HG02938 (cell line): ENCODE results near the gene TBX3.

Experiments
- ATAC-seq: cut with Tn5 transposase; IDR thresholded peaks from one replicate; pipeline ENCODE4 v1.9.1; 2021; ENCODE audit warnings: mild to moderate bottlenecking, moderate library complexity; ENCODE audit not compliant: unreplicated experiment

The TBX3 gene

DNA sequence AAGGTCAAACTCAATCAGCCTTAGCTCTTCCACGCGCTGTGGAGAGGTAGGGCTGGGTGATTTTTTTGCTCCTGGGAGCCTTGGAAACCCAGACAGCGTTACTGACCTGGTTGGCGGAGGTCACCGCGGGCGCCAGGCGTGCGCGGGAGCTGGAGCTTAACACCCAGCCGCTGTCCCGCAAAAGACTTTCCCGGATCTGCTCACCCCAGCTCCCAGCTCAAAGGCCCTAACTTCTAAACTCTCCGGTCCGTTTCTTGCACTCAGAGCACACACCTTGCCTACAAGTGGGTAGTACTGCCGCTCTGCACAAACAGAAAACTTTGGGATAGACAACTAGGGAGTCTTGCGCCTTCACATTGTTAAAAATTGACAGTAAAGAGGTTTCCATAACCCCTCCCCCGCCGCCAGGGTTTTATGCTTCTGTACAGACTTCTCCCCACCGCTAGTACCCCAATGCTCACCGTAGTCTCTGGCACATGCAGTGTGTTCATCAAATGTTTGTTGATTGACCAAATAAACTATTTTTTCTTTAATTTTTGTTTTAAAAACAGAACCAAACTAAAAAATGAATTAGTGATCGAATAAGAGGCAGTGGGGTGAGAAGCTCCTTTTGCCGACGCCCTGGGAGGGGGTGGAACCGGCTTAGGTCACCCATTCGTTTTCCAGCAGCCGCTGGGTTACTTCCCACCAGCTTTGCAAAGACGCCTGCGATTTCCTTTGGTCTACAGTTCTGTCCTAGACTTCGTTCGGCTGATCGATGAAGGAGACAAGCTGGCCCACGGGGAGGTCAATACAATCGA, 12.7 kb upstream of the TBX3 start:
- no peak for ATAC-seq

DNA sequence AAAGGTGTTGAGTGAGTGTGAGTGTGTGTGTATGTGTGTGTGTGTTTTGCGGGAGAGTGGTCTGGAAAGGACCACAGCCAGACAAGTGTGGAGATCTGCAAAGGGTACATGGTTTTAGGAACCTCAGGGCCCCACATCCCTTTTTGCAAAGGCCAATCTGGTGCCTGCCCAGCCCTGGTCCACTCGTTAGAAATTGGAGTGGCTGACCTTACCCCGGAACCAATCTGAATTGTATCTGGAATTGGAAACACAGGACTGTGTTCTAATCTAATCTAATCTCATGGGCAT, 11.3 kb upstream of the TBX3 start:
- no peak for ATAC-seq

- ATAC-seq: no peak
Measured at GRCh38 chr12:114694436-114695304, 10.7 kb upstream of the TBX3 start.

DNA sequence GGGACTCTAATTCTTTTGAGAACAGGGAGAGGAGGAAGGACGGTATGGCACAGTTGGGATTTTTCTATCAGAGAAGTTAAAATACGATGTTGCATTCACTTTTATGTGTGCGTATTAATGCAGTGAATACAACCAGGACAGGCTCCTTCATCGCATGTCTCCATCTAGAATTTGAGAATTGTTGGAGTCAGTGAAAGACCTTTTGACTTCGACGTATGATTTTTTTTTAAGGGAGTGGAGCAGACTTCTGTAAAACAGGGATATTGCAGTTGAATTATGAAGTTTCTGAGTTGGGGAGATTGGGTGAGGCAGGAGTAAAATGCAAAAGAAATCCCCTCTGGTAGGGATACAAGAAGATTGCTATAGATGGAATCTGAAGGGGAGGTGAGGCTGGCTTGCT, 9.6 kb upstream of the TBX3 start:
- no peak for ATAC-seq

DNA sequence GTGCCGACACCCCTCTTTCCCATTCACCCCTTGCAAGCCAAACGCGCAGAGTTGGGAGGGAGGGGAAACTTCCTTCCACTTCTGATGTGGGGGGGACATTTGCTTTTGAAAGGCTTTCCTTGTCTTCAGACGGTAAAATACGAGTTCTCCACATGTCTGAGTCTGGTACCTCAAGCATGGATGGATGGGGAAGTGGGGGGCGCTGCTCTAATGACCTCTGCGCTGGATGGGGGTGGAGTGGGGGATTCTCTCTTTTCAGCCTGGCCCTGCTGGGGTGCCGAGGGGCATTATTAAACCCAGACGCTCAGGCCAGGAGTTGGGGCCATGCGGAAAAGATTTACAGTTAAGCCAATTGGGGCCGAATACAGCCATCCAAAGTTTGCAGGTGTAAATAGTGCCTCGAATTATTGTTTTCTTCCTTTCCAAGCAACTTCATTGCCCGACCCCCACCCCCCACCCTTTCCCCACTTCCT, 9.1 kb upstream of the TBX3 start:
- ATAC-seq: no peak

GRCh38 chr12:114692186-114693058, 8.4 kb upstream of the TBX3 start:
- no peak for ATAC-seq

- ATAC-seq: no peak
Measured at GRCh38 chr12:114691763-114692185, 7.8 kb upstream of the TBX3 start.

- no peak for ATAC-seq
Measured at GRCh38 chr12:114691196-114691595, 7.2 kb upstream of the TBX3 start.

DNA sequence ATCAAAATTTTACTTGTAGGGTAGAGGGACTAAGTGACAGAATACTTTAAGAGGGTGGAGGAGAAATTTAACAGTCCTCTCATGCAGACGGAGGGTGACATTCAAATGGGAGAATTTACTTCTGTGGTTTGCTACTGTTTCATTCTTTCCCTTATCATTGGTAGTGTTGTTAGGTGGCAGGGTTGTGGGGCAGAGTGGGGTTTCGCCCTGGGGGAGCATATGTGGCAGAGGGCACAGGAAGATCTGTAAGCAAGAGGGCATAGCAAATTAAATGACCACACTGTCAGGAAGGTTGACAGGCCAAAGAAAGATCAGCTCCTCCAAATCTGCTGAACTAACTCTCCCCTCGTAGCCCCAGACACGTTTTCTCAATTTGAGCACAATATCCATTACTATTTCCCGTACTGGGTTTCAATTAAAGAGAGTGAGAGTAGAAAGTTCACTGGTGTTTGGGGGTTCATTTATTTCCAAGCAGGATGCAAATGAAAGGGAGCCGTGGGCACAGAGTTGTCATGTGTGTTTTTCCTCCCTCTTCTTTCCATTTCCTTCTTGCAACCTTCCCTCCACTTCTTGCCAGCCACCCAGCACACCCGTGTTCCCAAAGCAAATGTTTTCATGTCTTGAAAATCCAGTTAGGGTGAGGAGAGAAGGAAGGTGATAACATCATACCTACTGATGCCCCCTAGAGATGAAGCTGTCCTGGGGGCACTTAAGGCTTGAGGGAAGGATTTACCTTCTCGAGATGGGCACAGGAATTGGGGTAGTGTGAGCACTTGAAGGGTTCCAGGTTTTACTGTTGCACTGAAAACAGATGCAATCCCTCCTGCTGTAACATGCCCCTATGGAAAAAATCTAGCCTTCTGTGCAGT, 6.5 kb upstream of the TBX3 start:
- no peak for ATAC-seq

DNA sequence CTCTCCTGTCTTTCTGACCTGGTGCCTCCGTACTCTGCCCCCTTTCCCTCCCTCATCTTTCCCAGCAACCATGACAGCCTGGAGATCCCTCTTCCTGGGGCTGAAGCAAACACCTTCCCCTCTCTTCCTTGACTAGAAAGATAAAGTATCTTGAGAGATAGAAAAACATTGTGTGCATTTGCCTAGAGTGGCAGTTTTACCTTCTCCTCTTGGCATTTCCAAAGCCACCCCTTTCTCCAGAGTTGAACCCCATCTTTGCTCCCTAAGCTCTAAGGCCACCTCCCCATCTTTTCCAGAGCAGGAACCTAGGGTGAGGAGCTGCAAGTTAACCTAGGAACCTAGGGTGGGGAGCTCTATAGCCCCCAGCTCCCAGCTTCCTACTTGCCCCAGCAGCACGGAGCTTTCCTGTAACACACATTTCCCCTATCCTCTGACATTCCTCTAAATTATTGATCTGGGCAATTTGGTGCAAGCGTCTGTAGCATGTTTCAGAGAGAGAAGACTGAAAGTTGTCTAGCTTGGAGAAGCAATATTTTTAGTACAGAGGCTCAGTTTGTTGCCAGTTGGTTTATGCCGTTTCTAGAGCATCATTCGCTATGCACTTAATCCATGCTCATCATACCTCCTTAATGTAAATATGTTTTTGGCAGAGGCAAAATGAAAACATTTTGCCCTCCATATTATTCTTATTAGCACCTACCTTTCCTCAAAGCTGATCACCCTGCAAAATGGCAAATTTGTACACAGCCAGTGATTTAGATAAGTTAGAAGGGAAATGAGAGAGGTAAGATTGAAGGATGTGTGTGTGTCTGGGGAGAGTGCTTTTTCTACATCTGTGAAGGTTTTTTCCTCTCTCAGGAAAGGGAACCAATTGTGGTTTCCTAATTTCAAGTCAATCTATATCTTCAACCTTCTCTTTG, 5.4 kb upstream of the TBX3 start:
- ATAC-seq: no peak

DNA sequence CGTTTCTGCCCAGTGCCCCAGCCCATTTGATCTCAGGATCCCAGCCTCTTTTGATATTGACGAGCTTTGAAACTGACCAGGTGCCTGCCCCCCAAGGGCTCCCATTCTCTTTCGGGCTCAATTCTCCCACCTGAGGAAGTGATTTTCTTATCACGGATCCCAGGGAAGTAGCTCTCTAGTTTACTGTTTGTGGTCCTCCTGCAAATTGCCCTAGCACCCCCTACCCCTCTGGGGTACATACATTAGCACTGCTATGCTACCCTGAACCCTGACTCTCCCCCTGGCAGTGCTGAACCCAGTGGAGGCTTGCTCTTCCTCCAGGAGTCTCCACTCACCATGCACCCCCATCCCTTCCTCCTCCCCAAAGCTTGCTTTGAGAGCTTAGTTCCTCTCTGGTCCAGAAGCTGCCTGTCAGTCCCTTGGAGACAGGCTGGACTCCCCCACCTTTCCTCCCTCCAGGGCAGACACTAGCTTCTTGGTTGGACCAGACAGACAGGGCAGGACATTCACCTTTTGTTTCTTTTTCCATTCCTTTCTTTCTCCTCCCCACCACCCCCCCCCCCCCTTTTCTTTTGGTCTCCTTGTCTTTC, 4.4 kb upstream of the TBX3 start:
- ATAC-seq: no peak

DNA sequence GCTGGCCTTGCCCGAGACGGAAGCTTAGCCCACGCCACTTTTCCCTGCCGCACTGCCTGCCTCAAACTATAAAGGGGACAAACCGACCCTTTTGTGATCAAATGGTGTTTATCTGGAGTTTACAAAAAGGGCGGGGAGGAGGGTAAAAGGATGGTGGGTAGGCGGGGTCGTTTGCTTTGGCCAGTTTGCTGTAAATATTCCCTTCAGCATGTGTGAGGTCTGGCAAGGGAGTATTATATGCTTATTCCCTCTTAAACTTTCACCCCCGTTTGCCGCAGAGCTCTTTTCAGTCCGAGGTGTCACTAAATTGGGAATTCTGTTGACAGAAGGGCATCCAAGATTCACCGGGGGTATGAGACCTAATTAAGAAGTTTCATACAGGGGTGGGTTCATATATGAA, 3.8 kb upstream of the TBX3 start:
- ATAC-seq: no peak

GRCh38 chr12:114686773-114687500, 3.0 kb upstream of the TBX3 start:
- ATAC-seq: no peak

- no peak for ATAC-seq
Measured at GRCh38 chr12:114686426-114686772, 2.4 kb upstream of the TBX3 start.

- ATAC-seq: no peak
Measured at GRCh38 chr12:114685869-114686268, 1.9 kb upstream of the TBX3 start.

DNA sequence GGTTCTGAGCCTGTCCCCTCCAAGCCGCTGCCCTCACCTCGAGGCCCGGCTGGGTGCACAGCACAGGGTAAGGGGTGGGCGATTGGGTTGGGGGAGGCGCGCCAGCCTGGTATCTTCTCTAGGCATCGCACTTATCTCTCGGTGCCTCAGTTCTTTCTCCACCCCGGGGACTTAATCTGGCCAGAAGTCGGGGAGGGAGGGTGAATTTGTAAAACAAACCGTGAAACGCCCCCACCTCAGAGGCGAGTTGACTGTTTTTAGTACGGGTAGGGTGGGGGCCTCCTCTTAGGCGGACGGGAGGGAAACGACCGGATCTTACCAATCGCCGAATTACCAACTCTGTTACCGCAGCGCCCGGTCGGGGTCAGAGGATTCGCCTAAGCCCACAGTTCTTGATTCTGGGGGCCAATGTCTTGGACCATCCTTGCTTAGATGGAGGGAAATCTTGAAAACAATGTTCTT, 1.4 kb upstream of the TBX3 start:
- no peak for ATAC-seq

DNA sequence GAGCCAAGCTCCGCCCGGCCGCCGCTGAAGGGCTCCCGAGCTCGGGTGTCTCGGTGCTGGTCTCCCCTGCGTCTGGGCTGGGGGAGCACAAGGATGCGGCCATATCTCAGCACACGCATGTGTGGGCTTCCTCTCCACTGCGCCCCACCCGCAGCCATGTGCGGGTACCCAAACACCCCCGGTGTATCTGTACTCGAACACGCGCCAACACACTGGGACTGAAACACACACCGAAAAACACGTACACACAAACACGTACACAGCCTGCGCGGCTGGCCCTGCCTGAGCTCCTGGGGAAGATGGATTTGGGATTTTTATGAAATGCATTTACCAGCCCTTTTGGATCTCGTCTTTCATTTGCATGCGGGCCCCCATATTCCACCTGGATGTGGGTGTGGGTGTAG, 897 bp upstream of the TBX3 start:
- no peak for ATAC-seq

DNA sequence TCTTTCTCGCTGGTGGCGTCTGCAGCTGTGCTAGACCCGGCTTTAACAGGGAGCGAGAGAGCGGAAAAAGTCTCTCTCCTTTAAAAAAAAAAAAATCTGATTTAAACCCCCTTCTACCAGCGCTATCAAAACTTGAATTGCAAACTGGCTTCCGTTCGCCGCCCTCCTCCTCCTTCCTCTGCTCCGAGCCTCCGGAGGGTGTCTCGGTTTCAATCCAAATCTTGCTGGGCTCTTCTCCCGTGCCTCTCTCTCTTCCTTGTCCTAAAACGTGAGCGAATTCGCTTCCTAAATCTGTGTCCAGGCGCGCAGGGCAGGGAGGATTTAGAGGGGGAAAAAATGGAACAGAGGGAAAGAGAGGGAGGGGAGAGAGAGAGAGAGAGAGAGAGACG, 272 bp downstream of the TBX3 start:
- no peak for ATAC-seq
